Testis (tissue), 2 donors: ENCODE measurements around the gene NXT1.

Experiments
- CTCF ChIP-seq, 3 experiments: fragments of 450-650 bp in 2 of 3; fragments of 200-600 bp in 1 of 3; sonication (generic) in 1 of 3; IDR thresholded peaks; one replicate each; pipeline ENCODE4 v1.5.1; 2016 to 2019; ENCODE audit warnings: antibody characterized with exemption in 3 of 3, mild to moderate bottlenecking in 2 of 3, moderate library complexity in 1 of 3
- POLR2A ChIP-seq: fragments of 450-650 bp; IDR thresholded peaks from one replicate; pipeline ENCODE4 v1.6.1; 2017; ENCODE audit warnings: antibody characterized with exemption, mild to moderate bottlenecking, moderate library complexity

GRCh38 chr20:23343590-23343989 is 7.0 kb upstream of the NXT1 start:
- no peak for TF ChIP-seq POLR2A
- TF ChIP-seq CTCF (IDR thresholded peaks at IDR 0.05): no peak
